K562 (cell line): ENCODE data around the gene CWC22. TPM values are rescaled to one million over a fixed set of nuclear protein-coding genes. Genes with fewer than 3 reads are reported as not detected.

ENCODE experiments used
- ATF1 ChIP-seq, 2 experiments: fragments of 450-650 bp in 1 of 2; IDR thresholded peaks; 2 replicates each; pipeline ENCODE4 v1.6.1; 2016; ENCODE audit warnings: missing compliant biosample characterization in 1 of 2, missing genetic modification characterization in 1 of 2
- BHLHE40 ChIP-seq: IDR thresholded peaks from 2 replicates; pipeline ENCODE4 v1.6.1; 2011; ENCODE audit warnings: low read length, improper control_type of control experiment
- CBFB ChIP-seq: sonication (generic); formaldehyde crosslinking; IDR thresholded peaks from 2 replicates; pipeline ENCODE4 v1.4.0; 2020; ENCODE audit warnings: mild to moderate bottlenecking, missing genetic modification reagents
- CEBPB ChIP-seq: fragments of 450-650 bp; IDR thresholded peaks from 2 replicates; pipeline ENCODE4 v1.6.1; 2016; ENCODE audit warnings: missing genetic modification characterization, missing compliant biosample characterization
- GTF2F1 ChIP-seq: IDR thresholded peaks from 2 replicates; pipeline ENCODE4 v1.6.1; 2011; ENCODE audit warnings: low read depth, low read length, improper control_type of control experiment
- HDAC6 ChIP-seq: IDR thresholded peaks from 2 replicates; pipeline ENCODE4 v1.6.1; 2012; ENCODE audit warnings: low read depth, mild to moderate bottlenecking, control low read depth, inconsistent platforms, low read length, moderate library complexity
- LCOR ChIP-seq: sonication (generic); formaldehyde crosslinking; IDR thresholded peaks from 2 replicates; pipeline ENCODE4 v1.8.0; 2022; ENCODE audit warnings: mild to moderate bottlenecking, missing genetic modification reagents
- POLR2AphosphoS2 ChIP-seq: IDR thresholded peaks from 2 replicates; pipeline ENCODE4 v1.6.1; 2012; ENCODE audit warnings: low read length, improper control_type of control experiment
- POLR2B ChIP-seq: fragments of 450-650 bp; IDR thresholded peaks from 2 replicates; pipeline ENCODE4 v1.6.1; 2018; ENCODE audit warnings: low read depth; ENCODE audit not compliant: partially characterized antibody
- SUPT5H ChIP-seq: fragments of 450-650 bp; IDR thresholded peaks from 2 replicates; pipeline ENCODE4 v1.6.1; 2016
- TAF9B ChIP-seq: fragments of 450-650 bp; IDR thresholded peaks from 2 replicates; pipeline ENCODE4 v1.6.1; 2018; ENCODE audit warnings: mild to moderate bottlenecking; ENCODE audit not compliant: partially characterized antibody
- TRIM24 ChIP-seq, 2 experiments: fragments of 450-650 bp; IDR thresholded peaks; 2 replicates each; pipeline ENCODE4 v1.6.1; 2016
- TRIM28 ChIP-seq: fragments of 450-650 bp; IDR thresholded peaks from 2 replicates; pipeline ENCODE4 v1.6.1; 2017
- TSC22D4 ChIP-seq: fragments of 450-650 bp; IDR thresholded peaks from 2 replicates; pipeline ENCODE4 v1.6.1; 2016; ENCODE audit warnings: missing genetic modification characterization, missing biosample characterization, control low read depth
- ZNF197 ChIP-seq: fragments of 200-800 bp; sonication (Bioruptor generic); IDR thresholded peaks from 2 replicates; pipeline ENCODE4 v1.6.1; 2016; ENCODE audit warnings: low read depth, missing genetic modification characterization, missing compliant biosample characterization
- polyA plus RNA-seq, 8 experiments: library from polyadenylated mRNA; depleted of rRNA in 4 of 8; stranded (reverse) in 5 of 8; unstranded in 3 of 8; fragments of >200 nt; fragmentation: Nextera tagmentation in 2 of 8; fragmentation: Illumina TruSeq in 1 of 8; extraction: Ambion mirVana in 2 of 8; extraction: Trizol in 1 of 8; gene quantifications; 2 replicates each; pipeline versions ENCODE4 v1.2.1 to v1.2.3, GENCODE V29; 2011 to 2014; ENCODE audit warnings: inconsistent platforms in 1 of 8, missing spikeins in 1 of 8
- total RNA-seq, 7 experiments: library from RNA; depleted of rRNA in 6 of 7; stranded (reverse); fragments of >200 nt in 6 of 7; fragmentation: Illumina TruSeq in 2 of 7; extraction: Trizol in 2 of 7; gene quantifications; 2 replicates each; pipeline versions ENCODE4 v1.2.1 to v1.2.3, GENCODE V29; 2011 to 2021; ENCODE audit warnings: low replicate concordance in 1 of 7
- TF ChIP-seq, protein P1 (sequence below): fragments of 450-650 bp; IDR thresholded peaks from 2 replicates; pipeline ENCODE4 v1.7.0; 2016; ENCODE audit warnings: borderline replicate concordance
- TF ChIP-seq, protein P2 (sequence below): fragments of 250-450 bp; sonication (Bioruptor Pico); IDR thresholded peaks from 2 replicates; pipeline ENCODE4 v1.5.0; 2021
- TF ChIP-seq, protein P3 (sequence below): fragments of 250-450 bp; sonication (Bioruptor Pico); IDR thresholded peaks from 2 replicates; pipeline ENCODE4 v1.4.0; 2020; ENCODE audit warnings: mild to moderate bottlenecking
- TF ChIP-seq, protein P4 (sequence below), 2 experiments: fragments of 200-800 bp in 1 of 2; sonication (Bioruptor generic) in 1 of 2; sonication (generic) in 1 of 2; formaldehyde crosslinking in 1 of 2; IDR thresholded peaks in 1 of 2; conservative IDR thresholded peaks in 1 of 2; 2 replicates each; pipeline versions ENCODE4 v1.5.0 to v1.6.1; 2016 to 2020; ENCODE audit warnings: missing compliant biosample characterization in 1 of 2, missing genetic modification characterization in 1 of 2, missing genetic modification reagents in 1 of 2

CWC22 gene
- total and polyA plus RNA-seq, 9 of the 15 experiments (the other 6 are each of a cell fraction or from before 2014, with no cell fraction given): 14.5 to 54.2 (median 36.7) TPM

DNA sequence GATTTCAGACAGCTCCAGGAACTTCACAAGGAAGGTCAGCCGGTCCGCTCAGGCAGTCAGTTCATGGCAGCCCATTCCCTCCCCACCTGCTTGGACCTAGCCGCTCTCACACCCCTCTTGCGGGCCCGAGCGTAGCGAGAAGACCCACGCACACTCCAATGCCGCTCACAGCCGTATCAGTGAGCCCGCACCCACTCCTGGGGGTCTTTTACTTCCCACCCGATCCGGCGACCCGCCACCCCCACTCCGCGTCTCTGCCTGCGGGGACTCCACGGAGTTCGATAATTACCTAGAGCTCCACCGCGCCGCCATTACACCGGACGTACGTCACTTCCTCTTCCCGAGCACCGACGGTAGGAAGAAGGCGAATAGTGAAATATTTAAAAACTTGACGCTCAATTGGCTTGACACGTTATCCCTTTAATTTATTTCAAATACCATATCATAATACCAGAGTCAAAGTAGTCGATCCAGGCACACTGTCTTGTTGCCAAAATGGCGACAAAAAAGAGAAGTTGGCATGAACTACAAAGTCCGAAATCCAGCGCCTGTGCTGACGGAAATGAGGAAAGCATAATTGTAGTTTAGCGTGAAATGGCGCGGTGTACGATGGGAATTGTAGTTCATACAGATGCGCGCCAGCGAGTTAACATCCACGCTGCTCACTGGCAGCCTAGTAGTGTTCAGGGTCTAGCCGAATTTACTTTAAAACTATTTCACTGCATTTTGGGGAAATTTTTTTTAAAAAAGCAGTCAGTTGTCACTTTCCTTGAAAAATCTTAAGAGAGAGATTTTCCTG is at the start of gene CWC22 (continued):
- TF ChIP-seq ATF1 (CRISPR knock-in tag; IDR thresholded peaks at IDR 0.05) (no peak; the same call in 1 of the 2 replicates), ATF1 (tag; IDR thresholded peaks at IDR 0.05) (peak; percentile 99), CEBPB (tag) (no peak), TAF9B (peak; percentile 94), HDAC6 (no peak), GTF2F1 (peak; percentile 79; the same call in 1 of the 2 replicates), BHLHE40 (no peak), TRIM24 (IDR thresholded peaks at IDR 0.05) (no peak), TSC22D4 (tag) (no peak), TRIM28 (peak; percentile 77; the same call in 1 of the 2 replicates), LCOR (CRISPR knock-in tag) (peak; percentile 69), ZNF197 (CRISPR knock-in tag) (peak; percentile 68; the same call in 1 of the 2 replicates), CBFB (CRISPR knock-in tag) (peak; percentile 32; the same call in 1 of the 2 replicates), POLR2AphosphoS2 (no peak), SUPT5H (peak; percentile 95), POLR2B (peak; percentile 88)
- TF ChIP-seq, protein P1, sequence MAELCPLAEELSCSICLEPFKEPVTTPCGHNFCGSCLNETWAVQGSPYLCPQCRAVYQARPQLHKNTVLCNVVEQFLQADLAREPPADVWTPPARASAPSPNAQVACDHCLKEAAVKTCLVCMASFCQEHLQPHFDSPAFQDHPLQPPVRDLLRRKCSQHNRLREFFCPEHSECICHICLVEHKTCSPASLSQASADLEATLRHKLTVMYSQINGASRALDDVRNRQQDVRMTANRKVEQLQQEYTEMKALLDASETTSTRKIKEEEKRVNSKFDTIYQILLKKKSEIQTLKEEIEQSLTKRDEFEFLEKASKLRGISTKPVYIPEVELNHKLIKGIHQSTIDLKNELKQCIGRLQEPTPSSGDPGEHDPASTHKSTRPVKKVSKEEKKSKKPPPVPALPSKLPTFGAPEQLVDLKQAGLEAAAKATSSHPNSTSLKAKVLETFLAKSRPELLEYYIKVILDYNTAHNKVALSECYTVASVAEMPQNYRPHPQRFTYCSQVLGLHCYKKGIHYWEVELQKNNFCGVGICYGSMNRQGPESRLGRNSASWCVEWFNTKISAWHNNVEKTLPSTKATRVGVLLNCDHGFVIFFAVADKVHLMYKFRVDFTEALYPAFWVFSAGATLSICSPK: no peak
- TF ChIP-seq, protein P2, sequence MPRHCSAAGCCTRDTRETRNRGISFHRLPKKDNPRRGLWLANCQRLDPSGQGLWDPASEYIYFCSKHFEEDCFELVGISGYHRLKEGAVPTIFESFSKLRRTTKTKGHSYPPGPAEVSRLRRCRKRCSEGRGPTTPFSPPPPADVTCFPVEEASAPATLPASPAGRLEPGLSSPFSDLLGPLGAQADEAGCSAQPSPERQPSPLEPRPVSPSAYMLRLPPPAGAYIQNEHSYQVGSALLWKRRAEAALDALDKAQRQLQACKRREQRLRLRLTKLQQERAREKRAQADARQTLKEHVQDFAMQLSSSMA (CRISPR knock-in tag): peak; percentile 81; the same call in 1 of the 2 replicates
- TF ChIP-seq, protein P3, sequence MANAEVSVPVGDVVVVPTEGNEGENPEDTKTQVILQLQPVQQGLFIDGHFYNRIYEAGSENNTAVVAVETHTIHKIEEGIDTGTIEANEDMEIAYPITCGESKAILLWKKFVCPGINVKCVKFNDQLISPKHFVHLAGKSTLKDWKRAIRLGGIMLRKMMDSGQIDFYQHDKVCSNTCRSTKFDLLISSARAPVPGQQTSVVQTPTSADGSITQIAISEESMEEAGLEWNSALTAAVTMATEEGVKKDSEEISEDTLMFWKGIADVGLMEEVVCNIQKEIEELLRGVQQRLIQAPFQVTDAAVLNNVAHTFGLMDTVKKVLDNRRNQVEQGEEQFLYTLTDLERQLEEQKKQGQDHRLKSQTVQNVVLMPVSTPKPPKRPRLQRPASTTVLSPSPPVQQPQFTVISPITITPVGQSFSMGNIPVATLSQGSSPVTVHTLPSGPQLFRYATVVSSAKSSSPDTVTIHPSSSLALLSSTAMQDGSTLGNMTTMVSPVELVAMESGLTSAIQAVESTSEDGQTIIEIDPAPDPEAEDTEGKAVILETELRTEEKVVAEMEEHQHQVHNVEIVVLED (CRISPR knock-in tag): peak; percentile 71
- TF ChIP-seq, protein P4, sequence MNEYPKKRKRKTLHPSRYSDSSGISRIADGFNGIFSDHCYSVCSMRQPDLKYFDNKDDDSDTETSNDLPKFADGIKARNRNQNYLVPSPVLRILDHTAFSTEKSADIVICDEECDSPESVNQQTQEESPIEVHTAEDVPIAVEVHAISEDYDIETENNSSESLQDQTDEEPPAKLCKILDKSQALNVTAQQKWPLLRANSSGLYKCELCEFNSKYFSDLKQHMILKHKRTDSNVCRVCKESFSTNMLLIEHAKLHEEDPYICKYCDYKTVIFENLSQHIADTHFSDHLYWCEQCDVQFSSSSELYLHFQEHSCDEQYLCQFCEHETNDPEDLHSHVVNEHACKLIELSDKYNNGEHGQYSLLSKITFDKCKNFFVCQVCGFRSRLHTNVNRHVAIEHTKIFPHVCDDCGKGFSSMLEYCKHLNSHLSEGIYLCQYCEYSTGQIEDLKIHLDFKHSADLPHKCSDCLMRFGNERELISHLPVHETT (CRISPR knock-in tag; conservative IDR thresholded peaks at IDR 0.05 in 1 of 2, IDR thresholded peaks at IDR 0.05 in 1 of 2): peak in 1 of 2 experiments; percentile 49; a peak in 1 of 4 replicates
